ENCODE data around the gene LGALS3. TPM values are rescaled to one million over a fixed set of nuclear protein-coding genes. Genes with fewer than 3 reads are reported as not detected.

The LGALS3 gene
- total RNA-seq, 4 donors from 2014 or later = 325 to 450 (median 349) TPM

DNA sequence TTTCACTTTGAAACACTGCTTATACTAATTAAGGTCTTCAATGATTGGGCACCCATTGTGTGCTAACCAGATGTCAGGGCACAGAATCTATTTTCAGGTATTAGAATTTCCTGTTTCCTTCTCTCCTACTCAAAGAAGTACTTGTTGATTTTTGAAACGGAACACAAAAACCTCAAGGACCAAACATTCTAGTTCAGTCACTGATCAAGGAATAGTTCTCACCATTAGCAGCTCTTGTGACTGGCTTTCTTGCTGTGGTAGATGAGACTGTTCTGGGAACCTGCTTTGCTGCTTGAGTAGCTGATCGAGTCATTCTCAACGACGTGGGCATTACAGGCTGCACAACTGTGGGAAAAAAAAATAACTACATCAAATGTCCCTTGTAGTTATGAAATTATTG, 51.4 kb downstream of the LGALS3 start:
- no peak for ATAC-seq (ENCODE audit: low FRiP score)
- DNase-seq (ENCODE audit: low spot score) = no peak
- TF ChIP-seq, protein P1, sequence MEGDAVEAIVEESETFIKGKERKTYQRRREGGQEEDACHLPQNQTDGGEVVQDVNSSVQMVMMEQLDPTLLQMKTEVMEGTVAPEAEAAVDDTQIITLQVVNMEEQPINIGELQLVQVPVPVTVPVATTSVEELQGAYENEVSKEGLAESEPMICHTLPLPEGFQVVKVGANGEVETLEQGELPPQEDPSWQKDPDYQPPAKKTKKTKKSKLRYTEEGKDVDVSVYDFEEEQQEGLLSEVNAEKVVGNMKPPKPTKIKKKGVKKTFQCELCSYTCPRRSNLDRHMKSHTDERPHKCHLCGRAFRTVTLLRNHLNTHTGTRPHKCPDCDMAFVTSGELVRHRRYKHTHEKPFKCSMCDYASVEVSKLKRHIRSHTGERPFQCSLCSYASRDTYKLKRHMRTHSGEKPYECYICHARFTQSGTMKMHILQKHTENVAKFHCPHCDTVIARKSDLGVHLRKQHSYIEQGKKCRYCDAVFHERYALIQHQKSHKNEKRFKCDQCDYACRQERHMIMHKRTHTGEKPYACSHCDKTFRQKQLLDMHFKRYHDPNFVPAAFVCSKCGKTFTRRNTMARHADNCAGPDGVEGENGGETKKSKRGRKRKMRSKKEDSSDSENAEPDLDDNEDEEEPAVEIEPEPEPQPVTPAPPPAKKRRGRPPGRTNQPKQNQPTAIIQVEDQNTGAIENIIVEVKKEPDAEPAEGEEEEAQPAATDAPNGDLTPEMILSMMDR (IDR thresholded peaks at IDR 0.05) = no peak

DNA sequence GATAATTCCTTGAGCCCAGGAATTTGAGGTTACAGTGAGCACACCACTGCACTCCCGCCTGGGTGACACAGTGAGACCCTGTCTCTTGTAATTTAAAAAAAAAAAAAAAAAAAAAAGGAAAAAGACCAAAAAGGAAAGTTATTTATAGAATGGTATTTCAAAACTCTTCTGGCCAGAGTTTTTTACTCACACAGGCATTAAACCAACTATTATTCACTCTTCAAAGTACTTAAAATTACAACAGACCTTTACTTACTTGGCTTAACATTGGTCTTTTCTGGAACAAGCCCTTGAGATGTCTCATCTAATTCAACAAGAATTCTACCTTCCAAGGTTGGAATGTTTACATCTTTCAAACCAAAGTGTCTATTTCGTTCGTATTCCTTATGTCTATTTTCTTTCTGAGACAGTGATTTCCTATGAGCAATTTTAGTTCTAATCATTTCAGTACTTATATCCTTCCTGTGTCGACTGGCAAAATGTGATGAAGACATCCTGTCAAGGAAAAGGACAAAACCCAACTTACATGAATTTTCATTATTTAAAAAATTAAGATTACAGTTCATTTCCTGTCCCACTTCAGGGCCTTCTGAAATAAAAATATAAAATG, 59.7 kb downstream of the LGALS3 start:
- DNase-seq (ENCODE audit: low spot score) = no peak
- no peak for ATAC-seq (ENCODE audit: low FRiP score)
- TF ChIP-seq, protein P1 (IDR thresholded peaks at IDR 0.05) = no peak

DNA sequence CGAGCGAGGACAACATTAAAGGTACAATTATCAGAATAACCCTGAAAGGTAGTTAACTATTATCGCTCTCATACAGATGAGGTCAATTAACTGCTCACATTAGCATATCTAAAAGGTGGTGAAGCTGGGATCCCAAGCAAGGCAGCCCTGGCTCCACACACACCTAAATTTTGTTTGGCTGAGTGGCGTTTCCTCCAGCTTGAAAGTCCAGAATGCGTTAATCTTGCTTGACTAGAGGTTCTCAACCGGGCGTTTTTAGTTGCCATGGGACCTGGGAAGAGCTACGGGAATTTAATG, 61.8 kb downstream of the LGALS3 start:
- DNase-seq (ENCODE audit: low spot score) (no peak), ATAC-seq (ENCODE audit: low FRiP score) (no peak)
- TF ChIP-seq, protein P1 (IDR thresholded peaks at IDR 0.05) = no peak

DNA sequence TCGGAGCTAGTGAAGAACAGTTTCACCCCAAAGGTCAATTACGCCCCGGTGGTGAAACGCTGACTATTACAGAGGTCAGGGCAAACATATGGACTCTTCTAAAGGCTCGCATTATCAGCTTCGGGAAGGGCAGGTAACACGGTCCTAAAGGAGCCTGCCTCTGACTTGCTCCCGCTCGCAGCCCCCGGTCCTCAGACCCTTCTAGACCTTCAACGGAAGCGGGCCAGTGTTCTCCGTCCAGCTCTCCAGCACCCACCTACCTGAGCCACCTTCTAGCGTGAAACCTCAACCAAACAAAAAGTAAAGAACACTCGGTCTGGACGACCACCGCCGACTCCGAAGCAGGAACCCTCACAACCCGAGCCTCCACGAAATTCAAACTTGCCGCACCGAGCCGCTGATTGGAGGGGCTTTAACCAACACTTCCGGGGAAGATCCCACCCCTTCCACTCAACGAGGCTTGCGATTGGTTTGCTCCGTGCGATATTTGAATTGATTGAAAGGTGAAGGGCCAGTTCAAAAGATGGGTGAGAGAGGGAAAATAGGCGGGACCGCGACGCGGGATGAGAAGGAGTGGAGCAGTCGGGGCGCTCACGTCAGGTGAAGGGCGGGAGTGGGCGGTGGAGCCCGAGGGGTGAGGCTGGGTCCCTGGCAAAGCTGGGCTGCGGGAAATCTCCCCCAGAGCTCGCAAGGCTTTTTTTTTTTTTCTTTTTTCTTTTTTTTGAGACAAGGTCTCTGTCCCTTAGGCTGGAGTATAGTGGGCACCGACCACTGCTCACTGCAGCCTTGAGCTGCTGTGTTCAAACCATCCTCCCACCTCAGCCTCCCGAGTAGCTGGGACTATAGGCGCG, 62.4 kb downstream of the LGALS3 start, which contains the start of gene DLGAP5:
Gene DLGAP5, minus strand, starts transcription at position 383 of the 851 bp plus-strand sequence. CDS start 2,406 bp downstream, outside the sequence.
- peak; percentile 77 for DNase-seq (ENCODE audit: low spot score)
- peak; percentile 99 for ATAC-seq (ENCODE audit: low FRiP score)
- TF ChIP-seq, protein P1 (IDR thresholded peaks at IDR 0.05) = no peak

DNA sequence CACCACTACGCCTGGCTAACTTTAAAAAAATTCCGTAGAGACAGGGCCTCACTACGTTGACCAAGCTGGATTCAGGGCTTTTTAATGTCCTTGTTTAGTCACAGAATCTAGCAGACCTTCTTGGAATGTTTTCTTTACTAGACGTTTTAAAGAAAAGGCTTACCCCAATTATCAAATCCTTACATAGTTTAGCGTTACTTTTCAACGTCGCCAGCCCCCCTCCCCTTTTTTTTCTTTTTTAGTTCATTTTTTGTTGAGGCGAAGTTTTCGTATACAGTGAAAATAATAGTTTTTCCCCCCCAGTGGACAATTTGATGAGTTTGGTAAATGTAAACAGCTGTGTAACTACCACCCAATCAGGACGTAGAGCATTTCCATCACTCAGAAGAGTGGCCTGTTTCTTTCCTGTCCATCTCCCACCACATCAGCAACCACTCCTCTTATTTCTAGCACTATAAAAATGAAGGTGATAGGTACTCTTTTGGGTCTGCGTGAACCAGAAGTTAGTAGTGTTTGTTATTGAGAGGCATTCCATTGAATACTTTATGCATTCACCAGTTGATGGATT, 63.1 kb downstream of the LGALS3 start:
- ATAC-seq (ENCODE audit: low FRiP score) = no peak
- DNase-seq (ENCODE audit: low spot score) = no peak
- TF ChIP-seq, protein P1 (IDR thresholded peaks at IDR 0.05) = no peak

DNA sequence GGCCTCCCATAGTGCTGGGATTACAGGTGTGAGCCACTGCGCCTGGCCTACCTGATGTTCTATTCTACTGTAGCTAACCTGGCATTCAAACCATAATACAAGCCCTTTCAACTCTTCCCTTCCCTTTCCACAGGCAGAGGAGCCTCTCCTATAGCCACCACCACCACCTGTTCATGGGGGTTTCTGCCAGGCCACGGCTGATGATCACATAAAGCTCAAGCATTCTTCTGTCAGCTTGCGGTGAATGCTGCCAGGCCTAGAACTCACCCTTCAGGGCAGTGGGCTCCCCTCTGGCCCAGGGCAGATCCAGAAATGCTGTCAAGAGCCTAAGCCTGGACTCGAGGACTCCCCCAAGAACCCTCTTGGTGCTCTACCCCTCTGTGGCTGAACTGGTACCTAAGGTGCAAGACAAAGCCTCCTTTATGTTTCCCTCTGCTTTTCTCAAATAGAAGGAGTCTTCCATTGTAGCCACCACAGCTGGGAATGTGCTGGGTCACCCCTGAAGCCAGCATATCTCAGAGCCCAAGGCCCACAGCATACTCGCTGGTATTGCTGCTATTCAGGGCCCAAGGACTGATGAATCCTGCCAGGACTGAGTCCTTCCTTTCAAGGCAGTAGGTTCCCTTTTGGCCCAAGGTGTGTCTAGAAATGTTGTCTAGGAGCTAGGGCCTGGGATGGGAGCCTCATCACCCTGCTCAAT, 65.8 kb downstream of the LGALS3 start:
- ATAC-seq (ENCODE audit: low FRiP score) (no peak), DNase-seq (ENCODE audit: low spot score) (no peak)
- TF ChIP-seq, protein P1 (IDR thresholded peaks at IDR 0.05) = no peak

Other genes with a start within 250 kb of the LGALS3 start
- gene GCH1, start 226.4 kb upstream of the LGALS3 start, total RNA-seq = 10 to 100 TPM in 3 of 4 donors, 1 to 10 TPM in 1; 9.4 to 27.9 (median 18.7) TPM
- 1 to 10 TPM; 1.4 to 2.0 (median 1.6) TPM for gene WDHD1, start 102.2 kb upstream of the LGALS3 start, total RNA-seq
- gene SOCS4, start 102.0 kb upstream of the LGALS3 start, total RNA-seq = 10 to 100 TPM; 15.9 to 25.5 (median 21.2) TPM
- 10 to 100 TPM; 32.5 to 81.3 (median 68.8) TPM for gene MAPK1IP1L, start 77.6 kb upstream of the LGALS3 start, total RNA-seq
- 1 to 10 TPM in 1 of 4 donors, under 1 TPM in 1, not detected in 2; 0.19 to 3.1 TPM for gene DLGAP5, start 62.3 kb downstream of the LGALS3 start, total RNA-seq
- 10 to 100 TPM; 17.3 to 23.3 (median 18.7) TPM for gene FBXO34, start 142.2 kb downstream of the LGALS3 start, total RNA-seq